ENCODE data around the gene OR2A5. TPM values are rescaled to one million over a fixed set of nuclear protein-coding genes. Genes with fewer than 3 reads are reported as not detected.

The OR2A5 gene
- total RNA-seq, 1 donor from 2014 or later, result not detected

DNA sequence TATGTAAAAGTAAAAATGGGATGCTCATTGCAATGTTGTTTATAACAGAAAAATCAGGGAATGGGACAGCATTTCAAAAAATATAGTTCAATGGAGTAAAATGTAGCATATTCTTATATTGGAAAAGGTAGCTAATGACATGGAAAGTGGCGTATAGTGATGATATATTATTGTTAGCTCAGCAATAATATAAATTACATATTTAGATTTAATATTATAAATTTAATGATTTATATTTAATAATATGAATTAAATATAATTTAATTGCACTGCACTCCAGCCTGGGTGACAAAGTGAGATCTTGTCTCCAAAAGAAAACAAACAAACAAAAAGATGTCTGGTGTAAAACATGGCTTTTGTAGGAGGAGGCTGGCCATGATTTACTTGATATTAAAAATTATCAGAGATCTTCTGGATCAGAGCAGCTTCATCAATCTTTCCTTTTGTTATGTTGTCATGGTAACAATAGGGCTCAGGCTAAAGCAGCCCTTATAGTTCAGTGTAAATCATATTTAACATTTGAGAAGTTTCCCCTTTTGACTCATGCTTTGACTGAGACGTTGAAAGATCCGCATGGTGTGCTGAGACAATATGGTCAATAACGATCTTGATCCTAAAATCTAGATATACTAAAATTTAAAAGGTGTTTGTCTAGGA, 25.4 kb upstream of the OR2A5 start:
- Mint-ChIP-seq H3K36me3 (ENCODE audit: low read depth) (no peaks in the 10 kb centered on the region), H3K4me3 (no peak overlapping the region), H3K27me3 (no peaks in the 10 kb centered on the region), H3K27ac (no peak overlapping the region), H3K4me1 (peaks cover 2% of the 10 kb centered on the region), H3K9me3 (no peaks in the 10 kb centered on the region)
- DNase-seq, result no peak
- intact Hi-C loops (cut with micrococcal nuclease), result loop anchor here (5.0 to 10.0 kb wide), 2 partner anchors 36 to 118 kb away; partner anchors contain the start of gene TCAF1

DNA sequence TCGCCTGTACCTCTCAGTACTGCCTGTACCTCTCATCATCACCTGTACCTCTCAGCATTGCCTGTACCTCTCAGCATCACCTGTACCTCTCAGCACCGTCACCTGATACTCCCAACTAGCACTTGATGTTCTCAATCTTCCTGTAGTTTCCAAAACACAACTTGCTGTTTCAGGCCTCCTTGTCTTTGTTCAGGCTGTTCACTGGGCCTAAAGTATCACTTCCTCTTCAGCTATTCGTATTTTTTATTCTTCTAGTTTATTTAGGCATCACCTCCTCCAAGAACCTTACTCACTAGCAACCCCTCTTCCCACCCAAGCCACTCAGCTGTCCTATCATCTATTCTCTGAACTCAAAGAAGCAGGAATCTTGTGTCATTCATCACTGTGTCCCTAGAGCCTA, 24.5 kb upstream of the OR2A5 start:
- DNase-seq, result no peak
- Mint-ChIP-seq H3K4me3 (no peak overlapping the region), H3K4me1 (peaks cover 2% of the 10 kb centered on the region), H3K27me3 (no peaks in the 10 kb centered on the region), H3K9me3 (no peaks in the 10 kb centered on the region), H3K36me3 (ENCODE audit: low read depth) (no peaks in the 10 kb centered on the region), H3K27ac (no peak overlapping the region)
- intact Hi-C loops (cut with micrococcal nuclease), result loop anchor here (5.0 to 10.0 kb wide), 2 partner anchors 37 to 119 kb away; partner anchors contain the start of gene TCAF1

DNA sequence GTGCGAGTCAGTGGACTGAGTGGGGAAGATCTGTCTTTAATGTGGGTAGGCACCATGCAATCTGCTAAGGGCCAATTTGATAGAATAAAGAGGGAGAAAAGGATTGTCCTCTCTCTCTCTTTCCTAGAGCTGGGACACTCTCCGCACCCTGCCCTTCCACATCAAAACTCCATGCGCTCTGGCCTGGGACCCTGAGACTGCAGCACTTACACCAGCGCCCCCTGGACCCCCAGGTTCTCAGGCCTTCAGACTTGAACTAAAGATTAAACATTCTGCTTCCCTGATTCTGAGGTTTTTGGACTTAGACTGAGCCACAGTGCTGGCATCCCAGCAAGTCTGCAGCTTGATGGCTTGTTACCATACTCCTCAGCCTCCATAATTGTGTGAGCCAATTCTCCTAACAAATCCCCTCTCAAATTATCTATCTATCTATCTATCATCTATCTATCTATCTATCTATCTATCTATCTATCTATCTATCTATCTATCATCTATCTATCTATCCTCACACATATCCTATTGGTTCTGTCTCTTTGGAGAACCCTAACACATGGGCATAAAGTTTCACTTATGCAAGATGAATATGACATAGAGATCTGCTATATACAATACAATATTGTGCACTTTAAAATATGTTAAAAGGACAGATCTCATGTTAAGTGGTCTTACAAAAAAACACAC, 22.4 kb upstream of the OR2A5 start:
- H3K27ac Mint-ChIP-seq, result no peak overlapping the region
- peaks cover 3% of the 10 kb centered on the region for H3K27me3 Mint-ChIP-seq
- H3K36me3 Mint-ChIP-seq (ENCODE audit: low read depth), result no peaks in the 10 kb centered on the region
- DNase-seq, result no peak
- H3K9me3 Mint-ChIP-seq, result no peaks in the 10 kb centered on the region
- intact Hi-C loops (cut with micrococcal nuclease), result loop anchor here (10.0 kb wide), 1 partner anchor 122 kb away; the partner anchor contains the start of gene TCAF1
- peaks cover 2% of the 10 kb centered on the region for H3K4me1 Mint-ChIP-seq
- H3K4me3 Mint-ChIP-seq, result no peak overlapping the region

DNA sequence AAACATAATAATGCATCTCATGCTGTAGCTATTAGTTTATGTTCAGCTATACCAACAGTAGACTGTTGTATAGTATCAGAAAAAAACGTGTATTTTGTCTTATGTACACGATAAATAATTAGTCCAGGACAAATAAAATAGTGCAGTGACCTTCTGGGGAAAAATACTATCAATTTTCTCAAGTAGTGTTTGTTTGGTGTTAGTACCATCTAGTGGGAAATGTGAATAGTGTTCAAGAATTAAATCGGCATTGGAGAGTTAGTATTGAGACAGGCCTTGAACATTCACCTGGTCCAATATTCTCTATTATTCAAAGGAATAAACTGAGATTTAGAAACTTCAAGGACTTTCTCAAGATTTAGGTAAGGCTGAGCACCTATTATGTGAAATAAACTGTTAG, 21.7 kb upstream of the OR2A5 start:
- no peaks in the 10 kb centered on the region for H3K36me3 Mint-ChIP-seq (ENCODE audit: low read depth)
- intact Hi-C loops (cut with micrococcal nuclease), result loop anchor here (10.0 kb wide), 1 partner anchor 122 kb away; the partner anchor contains the start of gene TCAF1

DNA sequence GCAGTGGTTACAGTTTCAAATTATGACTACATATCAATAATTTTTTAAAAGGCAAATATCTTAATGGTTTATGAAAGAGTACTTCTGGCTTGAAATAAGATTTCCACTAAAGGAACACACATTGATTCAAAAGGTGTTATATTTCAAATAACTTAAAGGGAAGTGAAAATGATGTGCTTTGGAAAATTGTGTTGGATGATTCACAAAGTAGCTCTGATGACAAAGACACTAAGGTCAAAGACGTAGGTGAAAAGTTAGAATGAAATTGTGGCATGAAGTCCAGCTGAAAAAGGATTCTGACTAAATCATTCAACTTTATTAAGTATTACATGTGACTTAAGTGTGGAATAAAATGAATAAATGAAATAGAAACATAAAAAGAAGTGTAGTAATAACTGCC, 20.8 kb upstream of the OR2A5 start:
- Mint-ChIP-seq H3K36me3 (ENCODE audit: low read depth) (no peaks in the 10 kb centered on the region), H3K9me3 (no peaks in the 10 kb centered on the region), H3K27me3 (peaks cover 12% of the 10 kb centered on the region), H3K4me3 (no peak overlapping the region), H3K4me1 (peaks cover 2% of the 10 kb centered on the region), H3K27ac (no peak overlapping the region)
- intact Hi-C loops (cut with micrococcal nuclease), result loop anchor here (10.0 kb wide), 1 partner anchor 123 kb away; the partner anchor contains the start of gene TCAF1
- DNase-seq, result no peak

More for the DNA sequence above, 21.7 kb upstream of the OR2A5 start:
- Mint-ChIP-seq H3K4me3 (no peak overlapping the region), H3K9me3 (no peaks in the 10 kb centered on the region), H3K27me3 (peaks cover 6% of the 10 kb centered on the region), H3K27ac (no peak overlapping the region), H3K4me1 (peaks cover 2% of the 10 kb centered on the region)
- no peak for DNase-seq

DNA sequence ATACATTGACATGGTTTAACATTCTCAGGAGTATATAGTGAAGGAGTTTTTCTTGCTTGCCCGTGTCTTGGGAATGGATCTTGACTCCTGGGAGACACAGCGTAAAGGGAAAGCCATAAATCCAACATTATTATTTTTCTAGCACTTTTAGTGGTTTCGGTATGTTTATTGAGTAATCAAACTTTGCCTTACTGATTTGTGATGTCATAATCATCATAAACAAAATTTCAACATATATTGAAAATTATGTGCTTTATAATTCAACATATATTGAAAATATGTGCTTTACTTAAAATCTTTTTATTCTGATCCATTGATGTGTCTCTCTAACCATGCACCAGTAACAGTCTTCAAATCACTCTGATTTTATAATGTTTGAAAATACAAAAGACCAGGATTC, 20.2 kb upstream of the OR2A5 start:
- no peak overlapping the region for H3K4me3 Mint-ChIP-seq
- DNase-seq, result no peak
- no peak overlapping the region for H3K27ac Mint-ChIP-seq
- intact Hi-C loops (cut with micrococcal nuclease), result loop anchor here (10.0 kb wide), 1 partner anchor 124 kb away; the partner anchor contains the start of gene TCAF1
- peaks cover 2% of the 10 kb centered on the region for H3K4me1 Mint-ChIP-seq
- no peaks in the 10 kb centered on the region for H3K9me3 Mint-ChIP-seq
- H3K36me3 Mint-ChIP-seq (ENCODE audit: low read depth), result no peaks in the 10 kb centered on the region
- peaks cover 14% of the 10 kb centered on the region for H3K27me3 Mint-ChIP-seq

DNA sequence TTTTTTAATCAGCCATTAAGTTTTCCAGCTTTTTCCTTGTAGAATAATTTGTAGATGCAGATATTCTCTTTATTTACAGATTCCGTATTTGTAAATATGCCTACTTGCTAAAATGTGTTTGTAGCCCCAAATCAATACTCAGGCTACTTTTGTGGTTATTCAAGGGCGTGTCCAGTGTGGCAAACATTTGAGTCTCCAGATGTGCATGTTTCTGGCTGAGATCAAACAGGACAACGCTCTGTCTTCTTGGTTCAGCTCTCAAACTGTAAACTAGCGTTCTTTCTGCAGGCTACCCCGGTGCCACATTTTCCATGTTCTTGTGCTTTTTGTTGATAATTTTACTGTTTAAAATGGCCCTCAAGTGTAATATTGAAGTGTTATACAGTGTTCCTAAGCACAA, 16.2 kb upstream of the OR2A5 start:
- Mint-ChIP-seq H3K4me3 (no peak overlapping the region), H3K9me3 (no peaks in the 10 kb centered on the region), H3K4me1 (peaks cover 2% of the 10 kb centered on the region), H3K36me3 (ENCODE audit: low read depth) (no peaks in the 10 kb centered on the region), H3K27ac (no peak overlapping the region), H3K27me3 (peaks cover 14% of the 10 kb centered on the region)
- intact Hi-C loops (cut with micrococcal nuclease), result no loop called here
- DNase-seq, result no peak

DNA sequence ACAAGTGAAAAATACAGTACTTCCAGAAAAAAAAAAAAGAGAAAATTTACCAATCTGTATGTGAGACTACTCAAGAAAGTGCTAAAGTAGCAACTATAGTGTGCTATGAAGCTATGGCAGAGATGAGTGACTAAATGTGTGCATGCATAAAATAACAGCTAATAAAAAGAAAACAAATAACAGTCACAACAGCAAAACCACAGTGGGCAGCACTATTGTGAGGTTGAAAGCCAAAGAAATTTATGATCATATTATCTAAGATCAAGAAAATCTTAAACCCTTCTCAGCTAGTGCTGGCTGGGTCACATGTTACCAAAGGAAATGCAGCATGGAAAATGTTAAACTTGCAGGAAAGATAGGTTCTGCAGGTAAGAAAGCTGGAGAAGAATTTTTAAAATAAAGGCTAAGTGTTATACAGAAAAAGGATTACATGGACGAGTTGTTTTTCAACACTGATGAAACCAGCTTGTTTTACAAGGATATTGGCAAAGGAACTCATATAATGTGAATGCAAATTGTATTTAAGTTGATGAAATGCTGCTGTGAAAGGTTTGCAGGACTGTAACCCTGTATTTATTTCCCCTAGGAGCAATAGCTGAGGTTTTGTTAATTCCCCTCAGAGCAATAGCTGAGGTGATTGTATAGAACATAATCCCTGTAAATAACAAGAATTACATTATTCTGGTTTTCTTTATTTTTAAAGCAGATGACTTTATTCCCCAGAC, 15.6 kb upstream of the OR2A5 start:
- Mint-ChIP-seq H3K4me3 (no peak overlapping the region), H3K27ac (no peak overlapping the region), H3K9me3 (no peaks in the 10 kb centered on the region), H3K27me3 (peaks cover 14% of the 10 kb centered on the region), H3K36me3 (ENCODE audit: low read depth) (no peaks in the 10 kb centered on the region), H3K4me1 (no peaks in the 10 kb centered on the region)
- intact Hi-C loops (cut with micrococcal nuclease), result no loop called here
- DNase-seq, result no peak

DNA sequence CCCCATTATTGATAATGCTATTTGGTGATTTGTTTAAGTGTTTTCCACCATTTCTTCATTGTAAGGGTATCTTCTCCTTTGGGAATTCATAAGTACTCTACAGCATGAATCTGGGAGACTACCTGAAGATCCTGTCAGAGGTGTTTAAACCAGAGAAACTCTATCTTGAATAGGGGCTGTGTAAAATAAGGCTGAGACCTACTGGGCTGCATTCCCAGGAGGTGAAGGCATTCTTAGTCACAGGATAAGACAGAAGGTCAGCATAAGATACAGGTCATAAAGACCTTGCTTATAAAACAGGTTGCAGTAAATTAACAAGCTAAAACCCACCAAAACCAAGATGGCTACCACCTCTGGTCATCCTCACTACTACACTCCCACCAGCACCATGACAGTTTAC, 13.4 kb upstream of the OR2A5 start:
- intact Hi-C loops (cut with micrococcal nuclease), result no loop called here
- H3K27ac Mint-ChIP-seq, result no peak overlapping the region
- no peak overlapping the region for H3K4me3 Mint-ChIP-seq
- peaks cover 14% of the 10 kb centered on the region for H3K27me3 Mint-ChIP-seq
- no peaks in the 10 kb centered on the region for H3K9me3 Mint-ChIP-seq
- H3K4me1 Mint-ChIP-seq, result no peaks in the 10 kb centered on the region
- H3K36me3 Mint-ChIP-seq (ENCODE audit: low read depth), result no peaks in the 10 kb centered on the region
- DNase-seq, result no peak

DNA sequence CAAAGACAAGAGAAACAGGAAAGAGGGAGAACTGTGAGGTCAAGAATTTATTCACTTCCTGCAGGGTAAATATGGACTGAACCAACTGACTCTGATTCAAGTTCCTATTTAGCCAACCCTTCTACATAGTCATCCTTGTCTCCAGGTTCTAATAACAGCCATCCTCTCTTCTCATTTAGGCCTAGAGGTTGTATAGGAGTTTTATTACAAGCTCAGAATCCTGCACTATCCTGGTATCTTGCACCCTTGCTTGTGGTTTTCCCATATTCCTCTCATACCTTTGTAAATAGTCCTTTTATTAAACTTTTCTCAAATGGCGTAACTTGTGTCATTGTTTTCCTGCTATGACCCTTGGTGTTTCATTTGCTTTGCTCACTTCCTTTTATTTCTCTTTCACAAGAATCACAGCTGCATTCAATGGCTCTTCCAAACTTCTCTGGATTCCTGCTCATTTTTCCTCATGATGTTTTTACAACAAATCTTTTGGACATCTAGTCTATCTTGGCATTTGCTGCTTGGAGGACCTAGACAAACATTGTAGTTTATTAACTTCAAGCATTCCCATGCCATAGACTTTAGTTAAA, 12.4 kb upstream of the OR2A5 start:
- peaks cover 11% of the 10 kb centered on the region for H3K27me3 Mint-ChIP-seq
- H3K4me1 Mint-ChIP-seq, result no peaks in the 10 kb centered on the region
- intact Hi-C loops (cut with micrococcal nuclease), result no loop called here
- H3K36me3 Mint-ChIP-seq (ENCODE audit: low read depth), result no peaks in the 10 kb centered on the region
- H3K4me3 Mint-ChIP-seq, result no peak overlapping the region
- DNase-seq, result no peak
- no peak overlapping the region for H3K27ac Mint-ChIP-seq
- H3K9me3 Mint-ChIP-seq, result no peaks in the 10 kb centered on the region

DNA sequence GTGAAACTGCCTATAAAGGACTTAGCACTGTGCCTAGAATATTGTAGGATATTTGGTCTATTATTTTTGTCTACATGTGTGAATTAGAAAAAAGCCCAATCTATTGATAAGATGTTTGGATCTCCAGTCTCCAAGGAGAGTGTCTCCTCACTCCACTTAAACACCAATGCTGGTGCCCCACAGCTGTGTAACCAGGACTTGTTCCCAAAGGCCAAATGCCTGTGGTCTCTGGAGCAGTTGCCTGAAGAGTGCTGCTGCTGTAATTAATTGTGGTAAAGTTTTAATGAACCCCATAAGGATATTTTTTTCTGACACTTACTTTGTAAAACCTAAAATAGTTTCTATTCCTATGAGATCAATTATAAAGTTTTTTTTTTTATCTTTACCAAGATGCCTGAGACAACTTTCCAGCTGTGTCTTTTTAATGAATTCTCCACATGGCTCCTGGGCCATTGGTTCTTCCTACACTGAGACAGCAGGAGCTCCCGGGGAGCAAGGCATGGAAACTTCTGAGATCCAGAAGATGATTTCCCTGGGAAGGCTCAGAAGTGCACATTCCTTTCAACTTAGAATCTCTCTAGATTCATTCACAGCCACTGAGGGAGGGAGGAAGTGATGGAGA, 11.2 kb upstream of the OR2A5 start:
- no peaks in the 10 kb centered on the region for H3K4me1 Mint-ChIP-seq
- intact Hi-C loops (cut with micrococcal nuclease), result no loop called here
- H3K27ac Mint-ChIP-seq, result no peak overlapping the region
- H3K27me3 Mint-ChIP-seq, result peaks cover 7% of the 10 kb centered on the region
- H3K4me3 Mint-ChIP-seq, result no peak overlapping the region
- H3K9me3 Mint-ChIP-seq, result no peaks in the 10 kb centered on the region
- no peak for DNase-seq
- no peaks in the 10 kb centered on the region for H3K36me3 Mint-ChIP-seq (ENCODE audit: low read depth)

DNA sequence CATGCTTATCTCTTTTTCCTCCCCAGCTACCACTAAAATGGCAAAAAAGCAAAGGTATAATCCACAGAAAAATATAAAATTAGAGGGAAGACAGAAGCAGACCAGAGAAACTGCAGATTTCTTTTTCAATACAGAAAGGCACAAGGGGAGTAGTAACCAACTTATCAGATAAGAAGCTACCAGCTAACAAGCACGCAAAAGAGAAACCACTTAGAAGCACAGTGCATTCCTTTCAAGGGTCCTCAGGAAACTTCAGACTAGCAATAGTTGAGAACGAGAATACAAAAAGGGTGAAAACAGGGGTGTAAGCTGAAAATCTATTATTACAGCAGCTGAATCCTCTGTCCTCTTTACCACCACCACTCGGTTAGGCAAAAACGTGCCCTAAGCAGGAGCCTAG, 9.9 kb upstream of the OR2A5 start:
- intact Hi-C loops (cut with micrococcal nuclease), result no loop called here
- Mint-ChIP-seq H3K27me3 (peaks cover 3% of the 10 kb centered on the region), H3K4me3 (no peak overlapping the region), H3K36me3 (ENCODE audit: low read depth) (no peaks in the 10 kb centered on the region), H3K4me1 (no peaks in the 10 kb centered on the region), H3K27ac (no peak overlapping the region), H3K9me3 (no peaks in the 10 kb centered on the region)
- DNase-seq, result no peak

DNA sequence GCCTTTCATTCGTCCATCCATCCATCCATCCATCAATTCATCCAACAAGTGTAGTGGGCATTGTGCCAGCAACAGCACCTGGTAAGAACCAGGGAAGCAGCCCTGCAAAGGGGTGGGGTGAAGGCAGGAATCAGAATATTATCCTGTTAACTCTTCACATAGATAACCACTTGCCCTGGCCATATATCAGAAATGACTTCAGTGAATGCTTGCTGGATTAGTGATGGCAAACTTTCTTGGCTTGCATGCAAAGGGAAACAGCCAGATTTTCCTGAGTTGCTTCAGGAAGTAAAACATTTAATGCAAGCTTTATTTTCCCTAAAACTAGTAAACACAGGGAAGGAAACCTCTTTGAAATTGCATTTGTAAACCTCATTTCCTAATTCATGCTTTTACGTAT, 743 bp downstream of the OR2A5 start:
- Mint-ChIP-seq H3K36me3 (ENCODE audit: low read depth) (no peaks in the 10 kb centered on the region), H3K4me3 (no peak overlapping the region), H3K4me1 (no peaks in the 10 kb centered on the region), H3K27me3 (peaks cover 6% of the 10 kb centered on the region), H3K9me3 (no peaks in the 10 kb centered on the region), H3K27ac (no peak overlapping the region)
- intact Hi-C loops (cut with micrococcal nuclease), result no loop called here
- DNase-seq, result no peak
